Panc1 (cell line): Measurements from ENCODE around the gene SPATA1. TPM values are rescaled to one million over a fixed set of nuclear protein-coding genes. Genes with fewer than 3 reads are reported as not detected.

Experiments used
- ATAC-seq: fragments of 200-7000 bp; cut with Tn5 transposase; 2 replicates; pipeline ENCODE4 v1.9.1; 2020; ENCODE audit warnings: mild to moderate bottlenecking, moderate library complexity
- BruUV-seq: library from RNA; stranded (reverse); fragments of 400-500 nt; replicated peaks from 2 replicates; lab custom pipeline; 2021; lab: Mats Ljungman, UMichigan
- CTCF ChIA-PET: fragments of 300-600 bp; sonication (Branson Sonifier 250); formaldehyde crosslinking; loops from one replicate; lab custom pipeline; 2022; ENCODE audit warnings: antibody characterized with exemption; lab: Charles Lee
- POLR2A ChIA-PET: fragments of 300-600 bp; sonication (Branson Sonifier 250); formaldehyde crosslinking; loops from one replicate; lab custom pipeline; 2022; ENCODE audit warnings: antibody characterized with exemption; lab: Charles Lee
- DNase-seq: peaks from one replicate; pipeline ENCODE4 v3.0.0-alpha.2; 2010; ENCODE audit warnings: low read depth, low spot score
- H3K27ac ChIP-seq: 2 replicates; pipeline ENCODE4 v1.5.1; 2011; ENCODE audit warnings: mild to moderate bottlenecking, low read length, inconsistent platforms
- H3K27me3 ChIP-seq: fragments of 200-500 bp; sonication (Bioruptor generic); 2 replicates; pipeline ENCODE4 v1.6.0; 2014; ENCODE audit warnings: low read length, inconsistent platforms; ENCODE audit not compliant: control insufficient read depth, insufficient read depth
- H3K36me3 ChIP-seq: fragments of 200-500 bp; sonication (Bioruptor generic); 2 replicates; pipeline ENCODE4 v1.5.1; 2014; ENCODE audit warnings: inconsistent platforms, mild to moderate bottlenecking, low read length, moderate library complexity; ENCODE audit not compliant: control insufficient read depth, insufficient read depth
- H3K4me1 ChIP-seq: 2 replicates; pipeline ENCODE4 v1.5.1; 2011; ENCODE audit warnings: inconsistent platforms, mild to moderate bottlenecking, low read length, moderate library complexity; ENCODE audit not compliant: control insufficient read depth, insufficient read depth
- H3K4me3 ChIP-seq, 2 experiments: 2 replicates each; pipeline ENCODE4 v1.5.1; 2011 to 2012; ENCODE audit warnings: low read depth in 2 of 2, low read length in 2 of 2, mild to moderate bottlenecking in 2 of 2, inconsistent platforms in 1 of 2, moderate library complexity in 1 of 2
- H3K9me3 ChIP-seq: fragments of 200-500 bp; sonication (Bioruptor generic); 2 replicates; pipeline ENCODE4 v1.5.1; 2014; ENCODE audit warnings: low read depth, mild to moderate bottlenecking, inconsistent platforms, low read length, moderate library complexity; ENCODE audit not compliant: control insufficient read depth, insufficient read depth
- POLR2AphosphoS5 ChIP-seq: IDR thresholded peaks from 2 replicates; pipeline ENCODE4 v1.6.1; 2012; ENCODE audit warnings: mild to moderate bottlenecking, low read depth, low read length, moderate library complexity
- SIN3A ChIP-seq: IDR thresholded peaks from 2 replicates; pipeline ENCODE4 v1.6.1; 2012; ENCODE audit warnings: low read depth, mild to moderate bottlenecking, low read length, moderate library complexity, borderline replicate concordance; ENCODE audit not compliant: insufficient read depth
- TCF7L2 ChIP-seq: IDR thresholded peaks from 2 replicates; pipeline ENCODE4 v1.6.1; 2011; ENCODE audit warnings: mild to moderate bottlenecking, low read depth, low read length, inconsistent platforms
- in situ Hi-C: cut with HindIII; loops from 2 replicates; pipeline ENCODE4 v1.10.0; 2016; ENCODE audit warnings: low sequenced_read_pairs, low pct_unique_long_range_greater_than_20kb
- intact Hi-C: fragments of 100-400 bp; cut with micrococcal nuclease; formaldehyde crosslinking; loops from one replicate; pipeline ENCODE4 v1.10.0; 2022; ENCODE audit not compliant: unreplicated experiment
- total RNA-seq: library from RNA; stranded (reverse); gene quantifications from one replicate; pipeline ENCODE4 v1.2.1, GENCODE V29; 2021; ENCODE audit not compliant: unreplicated experiment
- TF ChIP-seq, protein P1 (sequence below): fragments of 450-650 bp; IDR thresholded peaks from 2 replicates; pipeline ENCODE4 v1.5.1; 2017; ENCODE audit warnings: mild to moderate bottlenecking
- TF ChIP-seq, protein P2 (sequence below), 2 experiments: IDR thresholded peaks; 2 replicates each; pipeline ENCODE4 v1.6.1; 2011 to 2012; ENCODE audit warnings: low read depth in 2 of 2, control low read depth in 1 of 2, low read length in 1 of 2, mild to moderate bottlenecking in 1 of 2, moderate library complexity in 1 of 2; ENCODE audit not compliant: insufficient read depth in 1 of 2

Gene SPATA1
- total RNA-seq, 1 experiment from 2014 or later: 5.0 TPM

DNA sequence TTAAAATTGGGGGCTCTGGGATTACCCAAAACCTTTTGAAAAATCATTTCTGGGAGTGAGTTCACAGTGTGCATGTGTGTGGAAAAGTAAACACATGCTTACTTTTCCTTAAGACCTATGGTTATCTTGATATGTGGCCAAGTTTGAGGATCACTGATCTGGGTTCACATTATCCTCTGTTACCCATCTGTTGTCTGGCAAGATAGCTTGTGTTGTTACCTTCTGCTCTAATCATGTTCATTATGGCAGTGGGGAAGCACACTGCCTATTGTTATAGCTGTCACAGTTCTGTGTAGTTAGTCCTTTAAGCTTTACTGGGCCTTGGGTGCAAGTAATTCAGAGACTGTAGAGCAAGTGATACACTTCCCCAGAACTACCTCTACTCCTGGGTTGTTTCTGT is 63.0 kb downstream of the SPATA1 start:
- H3K27ac ChIP-seq: no peak overlapping the region
- in situ Hi-C loops: loop anchor here (5.0 kb wide), 1 partner anchor 33 kb away; no protein-coding TSS in a partner anchor
- H3K9me3 ChIP-seq: no peaks in the 10 kb centered on the region
- POLR2A ChIA-PET: interaction anchor here (0.5 kb wide), 2 partner anchors 108 to 1725 kb away, joined by 3 to 4 read pairs; no protein-coding TSS in a partner anchor
- peaks cover 24% of the 10 kb centered on the region for H3K4me1 ChIP-seq
- intact Hi-C loops: no loop called here
- no peak for DNase-seq
- H3K4me3 ChIP-seq: no peak overlapping the region
- CTCF ChIA-PET: no interaction called here
- no TSS peak for BruUV-seq
- ATAC-seq: no peak
- 0 out of 2 replicates have a peak, but pooled peaks cover 5% of the 10 kb centered on the region for H3K36me3 ChIP-seq
- TF ChIP-seq, protein P1, sequence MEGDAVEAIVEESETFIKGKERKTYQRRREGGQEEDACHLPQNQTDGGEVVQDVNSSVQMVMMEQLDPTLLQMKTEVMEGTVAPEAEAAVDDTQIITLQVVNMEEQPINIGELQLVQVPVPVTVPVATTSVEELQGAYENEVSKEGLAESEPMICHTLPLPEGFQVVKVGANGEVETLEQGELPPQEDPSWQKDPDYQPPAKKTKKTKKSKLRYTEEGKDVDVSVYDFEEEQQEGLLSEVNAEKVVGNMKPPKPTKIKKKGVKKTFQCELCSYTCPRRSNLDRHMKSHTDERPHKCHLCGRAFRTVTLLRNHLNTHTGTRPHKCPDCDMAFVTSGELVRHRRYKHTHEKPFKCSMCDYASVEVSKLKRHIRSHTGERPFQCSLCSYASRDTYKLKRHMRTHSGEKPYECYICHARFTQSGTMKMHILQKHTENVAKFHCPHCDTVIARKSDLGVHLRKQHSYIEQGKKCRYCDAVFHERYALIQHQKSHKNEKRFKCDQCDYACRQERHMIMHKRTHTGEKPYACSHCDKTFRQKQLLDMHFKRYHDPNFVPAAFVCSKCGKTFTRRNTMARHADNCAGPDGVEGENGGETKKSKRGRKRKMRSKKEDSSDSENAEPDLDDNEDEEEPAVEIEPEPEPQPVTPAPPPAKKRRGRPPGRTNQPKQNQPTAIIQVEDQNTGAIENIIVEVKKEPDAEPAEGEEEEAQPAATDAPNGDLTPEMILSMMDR: no peak
- TF ChIP-seq POLR2AphosphoS5: no peak
- TF ChIP-seq, protein P2, sequence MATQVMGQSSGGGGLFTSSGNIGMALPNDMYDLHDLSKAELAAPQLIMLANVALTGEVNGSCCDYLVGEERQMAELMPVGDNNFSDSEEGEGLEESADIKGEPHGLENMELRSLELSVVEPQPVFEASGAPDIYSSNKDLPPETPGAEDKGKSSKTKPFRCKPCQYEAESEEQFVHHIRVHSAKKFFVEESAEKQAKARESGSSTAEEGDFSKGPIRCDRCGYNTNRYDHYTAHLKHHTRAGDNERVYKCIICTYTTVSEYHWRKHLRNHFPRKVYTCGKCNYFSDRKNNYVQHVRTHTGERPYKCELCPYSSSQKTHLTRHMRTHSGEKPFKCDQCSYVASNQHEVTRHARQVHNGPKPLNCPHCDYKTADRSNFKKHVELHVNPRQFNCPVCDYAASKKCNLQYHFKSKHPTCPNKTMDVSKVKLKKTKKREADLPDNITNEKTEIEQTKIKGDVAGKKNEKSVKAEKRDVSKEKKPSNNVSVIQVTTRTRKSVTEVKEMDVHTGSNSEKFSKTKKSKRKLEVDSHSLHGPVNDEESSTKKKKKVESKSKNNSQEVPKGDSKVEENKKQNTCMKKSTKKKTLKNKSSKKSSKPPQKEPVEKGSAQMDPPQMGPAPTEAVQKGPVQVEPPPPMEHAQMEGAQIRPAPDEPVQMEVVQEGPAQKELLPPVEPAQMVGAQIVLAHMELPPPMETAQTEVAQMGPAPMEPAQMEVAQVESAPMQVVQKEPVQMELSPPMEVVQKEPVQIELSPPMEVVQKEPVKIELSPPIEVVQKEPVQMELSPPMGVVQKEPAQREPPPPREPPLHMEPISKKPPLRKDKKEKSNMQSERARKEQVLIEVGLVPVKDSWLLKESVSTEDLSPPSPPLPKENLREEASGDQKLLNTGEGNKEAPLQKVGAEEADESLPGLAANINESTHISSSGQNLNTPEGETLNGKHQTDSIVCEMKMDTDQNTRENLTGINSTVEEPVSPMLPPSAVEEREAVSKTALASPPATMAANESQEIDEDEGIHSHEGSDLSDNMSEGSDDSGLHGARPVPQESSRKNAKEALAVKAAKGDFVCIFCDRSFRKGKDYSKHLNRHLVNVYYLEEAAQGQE (IDR thresholded peaks at IDR 0.05; ENCODE audit: insufficient read depth in 1 of 2, low read depth in 2 of 2, low read length in 1 of 2): no peak
- no peak for TF ChIP-seq TCF7L2
- TF ChIP-seq SIN3A: no peak
- no peaks in the 10 kb centered on the region for H3K27me3 ChIP-seq

DNA sequence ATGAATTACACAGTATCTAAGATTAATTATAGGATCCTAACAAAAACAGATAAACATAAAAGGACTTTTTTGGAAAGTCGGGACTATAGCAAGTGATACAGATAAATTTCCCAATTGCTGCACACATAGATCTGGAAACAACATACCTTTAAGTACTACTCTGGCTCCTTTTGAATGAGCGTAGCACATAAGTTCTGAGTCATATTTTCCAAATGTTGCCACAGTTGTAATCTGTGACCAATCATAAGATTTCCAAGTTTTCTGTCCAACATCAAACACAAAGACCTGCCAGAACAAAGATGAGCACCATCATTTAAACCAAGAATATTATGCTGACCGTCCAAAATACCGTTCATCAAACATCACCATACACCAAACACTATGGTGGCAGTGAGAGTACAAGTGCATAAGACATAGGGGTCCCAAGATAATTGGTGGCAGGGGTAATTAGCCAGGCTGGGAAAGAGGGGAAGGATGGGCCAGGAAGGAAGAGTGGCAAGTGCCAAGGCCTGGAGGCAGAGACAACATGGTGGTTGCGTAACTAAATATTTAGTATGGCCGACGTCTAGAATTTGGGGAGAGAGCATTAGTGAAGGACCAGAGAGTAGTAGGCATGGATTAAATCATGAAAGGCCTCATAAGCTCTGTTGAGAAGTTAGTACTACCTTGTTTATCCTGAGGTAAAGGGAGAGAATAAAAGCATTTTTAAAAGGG is 64.4 kb downstream of the SPATA1 start:
- peaks cover 33% of the 10 kb centered on the region for H3K4me1 ChIP-seq
- no peak overlapping the region for H3K27ac ChIP-seq
- in situ Hi-C loops: no loop called here
- DNase-seq (no peak), ATAC-seq (no peak)
- H3K27me3 ChIP-seq: no peaks in the 10 kb centered on the region
- intact Hi-C loops: no loop called here
- no TSS peak for BruUV-seq
- TF ChIP-seq, protein P1: no peak
- no peak for TF ChIP-seq TCF7L2
- no peak for TF ChIP-seq POLR2AphosphoS5
- TF ChIP-seq, protein P2 (IDR thresholded peaks at IDR 0.05; ENCODE audit: insufficient read depth in 1 of 2, low read depth in 2 of 2, low read length in 1 of 2): no peak
- H3K36me3 ChIP-seq: 0 out of 2 replicates have a peak, but pooled peaks cover 5% of the 10 kb centered on the region
- no peaks in the 10 kb centered on the region for H3K9me3 ChIP-seq
- no peak overlapping the region for H3K4me3 ChIP-seq
- ChIA-PET POLR2A (no interaction called here), CTCF (no interaction called here)
